Measurements from ENCODE around the gene ETNK2. TPM values are rescaled to one million over a fixed set of nuclear protein-coding genes. Genes with fewer than 3 reads are reported as not detected.

The ETNK2 gene
- total RNA-seq, 2 experiments from 2014 or later = 0.25 TPM; not detected in 1

DNA sequence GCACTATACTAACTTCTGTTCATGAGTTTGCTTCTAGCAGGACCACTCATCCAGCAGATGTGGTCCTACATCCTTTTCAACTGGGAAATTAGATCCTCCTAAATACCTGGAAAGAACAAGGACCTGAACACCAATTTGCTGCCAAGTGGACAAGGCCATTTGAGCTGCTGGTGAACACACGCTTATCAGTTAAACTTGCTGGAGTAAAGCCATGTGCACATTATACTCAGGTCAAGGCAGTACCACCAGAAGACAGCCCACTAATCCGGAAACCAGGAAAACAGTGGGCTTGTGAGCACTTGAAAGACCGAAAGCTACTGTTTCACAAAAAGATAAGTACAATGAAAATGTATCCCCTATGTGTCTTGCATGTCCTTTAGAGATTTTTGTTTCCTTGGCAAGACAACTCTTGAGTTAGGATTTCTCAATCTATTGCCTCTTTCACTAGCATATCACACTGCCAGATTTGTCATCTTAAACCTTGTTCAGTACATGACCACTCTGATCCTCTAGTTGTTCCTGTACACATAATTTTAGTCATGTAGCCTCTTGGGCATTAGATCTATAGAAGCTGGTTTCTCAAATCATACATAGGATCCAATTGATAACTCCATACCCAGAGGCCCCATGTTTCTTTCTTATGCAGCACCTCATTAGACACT is 18.8 kb upstream of the ETNK2 start:
- H3K27me3 Mint-ChIP-seq = peaks cover 2% of the 10 kb centered on the region
- ChIA-PET CTCF (interaction anchor here (1.2 kb wide), 1 partner anchor 193 kb away, joined by 4 read pairs; no protein-coding TSS in a partner anchor), POLR2A (no interaction called here)
- no peak overlapping the region for H3K27ac Mint-ChIP-seq
- peaks cover 35% of the 10 kb centered on the region for H3K9me3 Mint-ChIP-seq
- no peak overlapping the region for H3K4me3 Mint-ChIP-seq
- H3K4me1 Mint-ChIP-seq = no peaks in the 10 kb centered on the region
- no peak for DNase-seq
- peaks cover 1% of the 10 kb centered on the region for H3K36me3 Mint-ChIP-seq (ENCODE audit: low read depth)

GRCh38 chr1:204169858-204170257 is 18.0 kb upstream of the ETNK2 start:
- POLR2A ChIA-PET = no interaction called here
- peaks cover 1% of the 10 kb centered on the region for H3K36me3 Mint-ChIP-seq (ENCODE audit: low read depth)
- no peak overlapping the region for H3K4me3 Mint-ChIP-seq
- CTCF ChIA-PET = interaction anchor here (0.8 to 1.5 kb wide), 4 partner anchors 20 to 229 kb away, joined by 3 read pairs; no protein-coding TSS in a partner anchor
- H3K9me3 Mint-ChIP-seq = peaks cover 35% of the 10 kb centered on the region
- DNase-seq = no peak
- peaks cover 2% of the 10 kb centered on the region for H3K27me3 Mint-ChIP-seq
- no peaks in the 10 kb centered on the region for H3K4me1 Mint-ChIP-seq
- no peak overlapping the region for H3K27ac Mint-ChIP-seq

DNA sequence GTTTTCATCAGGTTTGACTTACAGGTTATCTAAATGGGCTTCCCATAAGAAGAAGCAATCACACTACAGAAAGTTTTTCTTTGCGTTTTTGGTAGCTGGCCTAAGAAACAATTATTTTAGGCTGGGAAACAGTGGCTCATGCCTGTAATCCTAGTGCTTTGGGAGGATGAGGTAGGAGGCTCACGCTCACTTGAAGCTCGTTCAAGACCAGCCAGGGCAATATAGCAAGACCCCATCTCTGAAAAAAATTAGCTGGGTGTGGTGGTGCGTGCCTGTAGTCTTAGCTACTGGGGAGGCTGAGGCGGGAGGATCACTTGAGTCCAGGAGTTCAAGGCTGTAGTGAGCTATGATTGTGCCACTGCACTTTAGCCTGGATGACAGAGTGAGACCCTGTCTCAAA is 15.9 kb upstream of the ETNK2 start:
- CTCF ChIA-PET = interaction anchor here (0.7 kb wide), 1 partner anchor 195 kb away, joined by 3 read pairs; no protein-coding TSS in a partner anchor
- Mint-ChIP-seq H3K9me3 (peaks cover 33% of the 10 kb centered on the region), H3K4me1 (no peaks in the 10 kb centered on the region), H3K27me3 (no peaks in the 10 kb centered on the region), H3K36me3 (ENCODE audit: low read depth) (peaks cover 1% of the 10 kb centered on the region), H3K27ac (no peak overlapping the region), H3K4me3 (no peak overlapping the region)
- no peak for DNase-seq
- POLR2A ChIA-PET = no interaction called here

DNA sequence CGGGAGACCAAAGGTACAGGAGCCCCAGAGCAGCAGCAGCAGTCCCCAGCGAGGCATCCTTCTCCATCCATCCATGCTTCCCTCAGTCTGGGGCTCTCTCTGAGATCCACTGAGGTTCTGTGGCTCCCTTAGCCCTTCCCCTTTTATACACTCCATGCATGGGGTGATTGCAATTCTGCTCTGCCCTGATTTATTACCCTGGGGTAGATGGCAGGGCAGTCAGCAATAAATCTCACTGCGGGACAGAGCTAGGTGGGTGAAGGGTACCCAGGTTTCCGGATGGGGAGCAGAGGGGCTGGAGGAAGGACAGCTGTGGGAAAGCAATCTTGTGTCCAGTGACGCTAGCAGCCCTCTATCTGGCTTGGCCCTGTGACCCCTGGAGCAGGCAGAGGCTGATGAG is 14.4 kb upstream of the ETNK2 start, which contains the start of gene REN:
Gene REN (minus strand): TSS at position 119 of the 400 bp plus-strand sequence. CDS start 44 bp downstream, at position 75.
- Mint-ChIP-seq H3K27me3 (no peaks in the 10 kb centered on the region), H3K27ac (no peak within 1 kb of the TSS), H3K4me1 (no peaks in the 10 kb centered on the region), H3K4me3 (no peak within 1 kb of the TSS), H3K9me3 (peaks cover 28% of the 10 kb centered on the region), H3K36me3 (ENCODE audit: low read depth) (peaks cover 1% of the 10 kb centered on the region)
- CTCF ChIA-PET = interaction anchor here (0.7 to 1.4 kb wide), 3 partner anchors 22 to 229 kb away, joined by 3 read pairs; no protein-coding TSS in a partner anchor
- POLR2A ChIA-PET = no interaction called here
- DNase-seq = no peak

DNA sequence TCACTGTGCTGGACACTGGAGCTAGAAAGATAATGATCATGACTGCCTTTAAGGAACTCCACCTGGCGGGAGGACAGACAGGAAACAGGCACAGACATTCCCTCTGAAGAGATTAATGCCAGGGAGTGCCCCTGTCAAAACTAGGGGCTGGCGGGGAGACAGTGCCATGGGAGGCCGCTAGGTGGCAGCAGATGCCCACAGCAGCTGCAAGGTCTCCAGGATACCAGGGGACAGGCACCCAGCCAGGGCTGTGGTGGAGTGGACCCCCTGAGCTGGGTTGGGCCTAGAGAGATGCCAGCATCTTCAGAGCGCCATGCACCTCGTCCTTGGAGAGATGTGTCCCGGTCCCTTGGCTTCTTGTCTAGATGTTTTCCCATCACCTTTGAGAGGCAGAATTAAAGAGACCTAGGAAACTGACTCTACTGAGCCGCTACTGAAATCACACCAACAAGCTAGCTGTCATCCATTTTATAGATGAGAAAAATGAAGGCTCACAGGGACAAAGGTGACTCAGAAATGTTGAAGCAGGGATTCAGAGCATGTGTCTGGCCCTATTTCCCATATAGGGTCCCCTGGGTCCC is 10.7 kb upstream of the ETNK2 start:
- POLR2A ChIA-PET = no interaction called here
- H3K9me3 Mint-ChIP-seq = peaks cover 3% of the 10 kb centered on the region

GRCh38 chr1:204161609-204162493 is 10.0 kb upstream of the ETNK2 start:
- no peak for DNase-seq
- no peaks in the 10 kb centered on the region for H3K4me1 Mint-ChIP-seq
- H3K9me3 Mint-ChIP-seq = no peaks in the 10 kb centered on the region
- H3K36me3 Mint-ChIP-seq (ENCODE audit: low read depth) = no peaks in the 10 kb centered on the region
- ChIA-PET POLR2A (no interaction called here), CTCF (interaction anchor here (0.8 to 2.6 kb wide), 9 partner anchors 11 to 332 kb away, joined by 3 to 11 read pairs (median 4); partner anchors contain the start of gene ETNK2)
- no peaks in the 10 kb centered on the region for H3K27me3 Mint-ChIP-seq
- no peak overlapping the region for H3K4me3 Mint-ChIP-seq
- peak overlapping the region; percentile 43 for H3K27ac Mint-ChIP-seq

More for the DNA sequence above, 10.7 kb upstream of the ETNK2 start:
- Mint-ChIP-seq H3K27ac (peak overlapping the region; percentile 43), H3K36me3 (ENCODE audit: low read depth) (no peaks in the 10 kb centered on the region), H3K4me1 (no peaks in the 10 kb centered on the region), H3K4me3 (no peak overlapping the region), H3K27me3 (no peaks in the 10 kb centered on the region)
- CTCF ChIA-PET = interaction anchor here (0.7 to 2.6 kb wide), 14 partner anchors 8 to 636 kb away, joined by 3 to 11 read pairs (median 3); partner anchors contain the start of gene ETNK2
- DNase-seq = peak; percentile 75

- no peaks in the 10 kb centered on the region for H3K36me3 Mint-ChIP-seq (ENCODE audit: low read depth)
- no peak overlapping the region for H3K4me3 Mint-ChIP-seq
- H3K27me3 Mint-ChIP-seq = peaks cover 4% of the 10 kb centered on the region
- peaks cover under 1% of the 10 kb centered on the region for H3K4me1 Mint-ChIP-seq
- no peak for DNase-seq
- H3K9me3 Mint-ChIP-seq = no peaks in the 10 kb centered on the region
- ChIA-PET CTCF (interaction anchor here (0.6 kb wide), 1 partner anchor 111 kb away, joined by 4 read pairs; no protein-coding TSS in a partner anchor), POLR2A (no interaction called here)
- no peak overlapping the region for H3K27ac Mint-ChIP-seq
These were observed 6.1 kb upstream of the ETNK2 start for GRCh38 chr1:204157962-204158361.

- ChIA-PET CTCF (no interaction called here), POLR2A (no interaction called here)
- Mint-ChIP-seq H3K4me1 (peaks cover 8% of the 10 kb centered on the region), H3K36me3 (ENCODE audit: low read depth) (no peaks in the 10 kb centered on the region), H3K4me3 (no peak overlapping the region), H3K9me3 (no peaks in the 10 kb centered on the region), H3K27ac (no peak overlapping the region), H3K27me3 (peaks cover 10% of the 10 kb centered on the region)
- no peak for DNase-seq
These were observed 4.0 kb upstream of the ETNK2 start for GRCh38 chr1:204155881-204156280.

- Mint-ChIP-seq H3K27me3 (peaks cover 19% of the 10 kb centered on the region), H3K4me1 (peaks cover 8% of the 10 kb centered on the region), H3K27ac (no peak overlapping the region), H3K9me3 (no peaks in the 10 kb centered on the region), H3K36me3 (ENCODE audit: low read depth) (no peaks in the 10 kb centered on the region), H3K4me3 (no peak overlapping the region)
- ChIA-PET CTCF (interaction anchor here (1.0 to 1.5 kb wide), 2 partner anchors 8 to 294 kb away, joined by 3 to 4 read pairs; no protein-coding TSS in a partner anchor), POLR2A (no interaction called here)
- DNase-seq = no peak
These were observed 2.9 kb upstream of the ETNK2 start for GRCh38 chr1:204154568-204155255.

DNA sequence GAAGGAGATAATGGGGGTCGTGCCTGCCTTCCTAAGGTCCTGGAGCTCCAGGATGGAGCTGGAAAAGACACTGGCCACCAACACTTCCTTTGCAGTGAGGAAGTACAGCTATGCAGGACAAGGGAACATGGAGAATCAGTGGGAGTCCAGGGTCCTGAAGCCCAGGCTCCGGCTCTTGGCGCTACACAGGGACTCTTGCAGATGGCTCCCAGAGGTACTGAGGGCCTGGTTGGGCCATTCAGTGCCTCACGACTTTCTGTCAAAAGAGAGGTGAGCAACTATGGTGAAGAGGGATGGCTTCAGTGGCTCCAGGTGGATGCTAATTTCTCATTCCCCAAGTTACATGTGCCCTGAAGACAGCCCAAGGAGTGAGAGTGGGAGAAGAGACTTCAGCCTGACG is 1.8 kb upstream of the ETNK2 start:
- Mint-ChIP-seq H3K4me1 (peaks cover 8% of the 10 kb centered on the region), H3K4me3 (no peak overlapping the region), H3K27ac (no peak overlapping the region), H3K36me3 (ENCODE audit: low read depth) (no peaks in the 10 kb centered on the region), H3K9me3 (no peaks in the 10 kb centered on the region), H3K27me3 (peaks cover 19% of the 10 kb centered on the region)
- POLR2A ChIA-PET = no interaction called here
- CTCF ChIA-PET = no interaction called here
- DNase-seq = no peak

DNA sequence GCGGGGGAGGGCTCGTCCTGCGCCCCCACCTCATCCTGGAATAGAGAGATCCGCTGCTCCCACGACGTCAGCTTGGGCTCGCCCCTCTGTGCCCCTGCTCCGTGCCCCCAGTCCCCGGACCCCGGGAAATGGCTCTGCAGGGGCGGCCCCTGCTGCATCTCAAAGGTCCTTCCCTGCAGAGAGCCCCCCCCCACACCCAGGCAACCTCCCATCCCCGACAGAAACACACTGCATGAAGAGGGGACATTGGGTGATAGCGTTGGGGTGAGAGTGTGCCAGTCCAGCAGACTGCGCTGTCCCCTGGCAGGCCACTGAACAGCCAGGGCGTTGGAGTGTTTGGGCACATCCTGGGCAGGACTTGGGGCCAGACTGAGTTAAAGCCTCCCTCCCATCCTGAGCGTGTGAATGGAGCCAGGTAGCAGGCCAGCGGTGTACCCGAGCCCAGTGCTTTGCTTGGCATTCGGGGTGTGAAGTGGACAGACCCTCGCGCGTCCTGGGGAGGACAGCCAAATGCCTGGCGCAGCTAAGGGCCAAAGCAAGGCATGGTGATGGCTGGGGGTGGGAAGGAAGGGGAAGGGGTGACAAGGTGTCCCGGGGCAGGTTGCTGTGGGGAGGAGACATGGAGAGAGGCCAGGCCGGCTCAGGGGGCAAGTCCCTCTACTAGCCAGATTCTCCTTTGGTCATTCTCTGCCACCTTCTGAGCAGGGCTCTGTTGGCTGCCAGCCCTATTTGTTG is 633 bp upstream of the ETNK2 start:
- no peaks in the 10 kb centered on the region for H3K9me3 Mint-ChIP-seq
- H3K27ac Mint-ChIP-seq = no peak overlapping the region
- H3K36me3 Mint-ChIP-seq (ENCODE audit: low read depth) = no peaks in the 10 kb centered on the region
- CTCF ChIA-PET = interaction anchor here (1.0 to 1.7 kb wide), 2 partner anchors 11 to 14 kb away, joined by 3 to 4 read pairs; no protein-coding TSS in a partner anchor
- POLR2A ChIA-PET = no interaction called here
- H3K4me3 Mint-ChIP-seq = peak overlapping the region; percentile 49
- peaks cover 19% of the 10 kb centered on the region for H3K27me3 Mint-ChIP-seq
- peaks cover 8% of the 10 kb centered on the region for H3K4me1 Mint-ChIP-seq
- no peak for DNase-seq
